GM23248 (cell line): ENCODE results near the gene PPWD1.

ENCODE experiments used
- EZH2 ChIP-seq: fragments of 200-600 bp; sonication (generic); IDR thresholded peaks from 2 replicates; pipeline ENCODE4 v1.6.1; 2018; ENCODE audit warnings: antibody characterized with exemption, mild to moderate bottlenecking; ENCODE audit not compliant: insufficient read depth, poor library complexity, severe bottlenecking
- EZH2phosphoT487 ChIP-seq: fragments of 200-600 bp; sonication (generic); IDR thresholded peaks from 2 replicates; pipeline ENCODE4 v1.6.1; 2018; ENCODE audit warnings: antibody characterized with exemption, moderate library complexity, mild to moderate bottlenecking, low read depth; ENCODE audit not compliant: insufficient read depth

- TF ChIP-seq EZH2phosphoT487 (no peak), EZH2 (no peak)
Observed at GRCh38 chr5:65623482-65623881, 60.4 kb downstream of the PPWD1 start.
